Right lobe of liver (tissue), 6 donors: ENCODE data around the gene NCR3LG1. TPM values are rescaled to one million over a fixed set of nuclear protein-coding genes. Genes with fewer than 3 reads are reported as not detected.

ENCODE experiments used
- ATAC-seq, 4 donors: fragments of 200-7000 bp; cut with Tn5 transposase; one replicate each; pipeline ENCODE4 v1.9.1; 2020; ENCODE audit warnings: mild to moderate bottlenecking in 4 of 4, moderate library complexity in 4 of 4
- DNase-seq, 3 donors: peaks; one replicate each; pipeline ENCODE4 v3.0.0-alpha.2; 2020
- H3K27ac ChIP-seq, 3 donors: fragments of 200-600 bp; one replicate each; pipeline ENCODE4 v1.8.0; 2022
- H3K27me3 ChIP-seq, 2 donors: fragments of 200-600 bp; one replicate each; pipeline ENCODE4 v1.8.0; 2022
- H3K36me3 ChIP-seq, 4 donors: fragments of 200-600 bp; sonication (generic) in 1 of 4; one replicate each; pipeline versions ENCODE4 v1.5.1 to v1.8.0; 2017 to 2022; ENCODE audit warnings: control low read depth in 1 of 4
- H3K4me1 ChIP-seq, 4 donors: fragments of 200-600 bp; sonication (generic) in 1 of 4; one replicate each; pipeline versions ENCODE4 v1.5.1 to v1.8.0; 2017 to 2022; ENCODE audit warnings: control low read depth in 1 of 4
- H3K4me3 ChIP-seq, 3 donors: fragments of 200-600 bp; one replicate each; pipeline ENCODE4 v1.8.0; 2022
- H3K9me3 ChIP-seq, 4 donors: fragments of 200-600 bp; sonication (generic) in 1 of 4; one replicate each; pipeline versions ENCODE4 v1.5.1 to v1.8.0; 2017 to 2022; ENCODE audit warnings: control low read depth in 1 of 4
- POLR2A ChIP-seq: fragments of 450-650 bp; IDR thresholded peaks from one replicate; pipeline ENCODE4 v1.6.1; 2017; ENCODE audit warnings: antibody characterized with exemption, mild to moderate bottlenecking
- WGBS: methylation state at CpG from one replicate; pipeline ENCODE4 v1.1.6; 2018; ENCODE audit warnings: low coverage, low lambda C conversion rate; ENCODE audit not compliant: insufficient coverage; ENCODE audit errors: missing lambda C conversion rate; 5-methylcytosine and 5-hydroxymethylcytosine counted together
- intact Hi-C, 2 donors: fragments of 100-400 bp; cut with DNase I; formaldehyde crosslinking; loops; one replicate each; pipeline versions ENCODE4 v1.11.2 to v1.14.1; 2022
- total RNA-seq, 6 experiments: library from RNA; depleted of rRNA in 2 of 6; stranded (reverse); fragments of >200 nt in 2 of 6; fragmentation: NEBNext Ultra II Directional in 3 of 6; extraction: Animal tissue kit (Norgen Biotek cat#: 25700) in 3 of 6; gene quantifications; one replicate each; pipeline versions ENCODE4 v1.1.0 to v1.2.4, GENCODE V29; 2016 to 2023
- TF ChIP-seq, protein P1 (sequence below), 4 donors: fragments of 200-600 bp in 3 of 4; fragments of 450-650 bp in 1 of 4; IDR thresholded peaks; one replicate each; pipeline versions ENCODE4 v1.5.1 to v1.8.0; 2016 to 2022; ENCODE audit warnings: antibody characterized with exemption in 4 of 4, mild to moderate bottlenecking in 2 of 4
- donor health status: DM: no; HTN: yes; CAD: no.
- donor health status: DM: no; HTN: no; CAD: no.
- donor health status: DM: no; HTN: no; CAD: no.
- donor health status: DM: no; HTN: yes; CAD: no.
- donor health status: DM: no; HTN: yes; CAD: no.

The NCR3LG1 gene
- total RNA-seq, 6 experiments from 2014 or later, result 0.15 to 3.2 (median 1.0) TPM

DNA sequence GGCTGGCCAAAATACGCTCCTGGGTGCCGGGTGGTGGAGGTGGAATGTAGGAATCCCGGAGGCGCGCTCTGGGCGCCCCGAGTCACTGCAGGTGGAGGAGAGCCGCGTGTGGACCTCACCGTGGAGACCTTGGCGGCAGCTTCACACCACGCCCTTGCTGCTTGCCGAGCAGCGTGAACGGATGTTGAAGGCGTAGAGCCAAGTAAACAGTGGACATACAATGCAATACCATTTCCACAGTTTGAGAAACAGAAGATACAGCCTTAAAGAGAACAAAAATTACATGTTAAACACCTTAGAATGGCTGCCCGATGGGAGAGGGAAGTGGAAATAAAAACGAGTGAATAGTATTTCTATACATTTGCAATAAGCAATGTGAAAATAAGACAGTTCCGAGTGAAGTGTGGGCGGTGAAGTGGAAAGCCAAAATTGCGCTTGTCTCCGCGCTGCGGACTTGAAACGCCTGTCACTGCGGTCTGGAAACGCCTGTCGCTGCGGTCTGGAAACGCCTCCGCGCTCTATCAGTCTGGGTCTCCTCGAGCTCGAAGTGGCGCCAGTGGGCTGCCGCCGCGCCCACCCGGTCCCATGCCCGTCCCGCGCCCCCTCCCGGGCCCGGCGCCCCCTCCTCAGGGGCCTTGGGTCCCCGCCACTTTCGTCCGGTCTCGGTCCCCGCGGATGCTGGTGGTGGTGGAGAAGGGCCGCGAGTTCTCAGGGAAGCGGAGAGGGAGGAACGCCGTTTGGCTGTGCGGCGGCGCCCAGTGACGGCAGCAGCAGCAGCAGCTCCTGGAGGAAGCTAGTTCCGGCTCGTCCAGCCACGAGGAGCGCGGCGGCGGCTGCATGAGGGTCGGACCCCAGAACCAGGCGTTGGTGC, 1.6 kb downstream of the NCR3LG1 start:
- no peaks in the 10 kb centered on the region for H3K9me3 ChIP-seq
- ATAC-seq (peak; percentile 69 to 80 (median 76)), DNase-seq (peak; percentile 69 to 81 (median 76))
- H3K4me3 ChIP-seq, result peak overlapping the region; percentile 43 to 65 (median 53)
- no peaks in the 10 kb centered on the region for H3K27me3 ChIP-seq
- WGBS, result under 1% methylated on average over 39 of the region's 69 CpGs
- intact Hi-C loops, result no loop called here
- no peaks in the 10 kb centered on the region for H3K36me3 ChIP-seq
- TF ChIP-seq, protein P1, sequence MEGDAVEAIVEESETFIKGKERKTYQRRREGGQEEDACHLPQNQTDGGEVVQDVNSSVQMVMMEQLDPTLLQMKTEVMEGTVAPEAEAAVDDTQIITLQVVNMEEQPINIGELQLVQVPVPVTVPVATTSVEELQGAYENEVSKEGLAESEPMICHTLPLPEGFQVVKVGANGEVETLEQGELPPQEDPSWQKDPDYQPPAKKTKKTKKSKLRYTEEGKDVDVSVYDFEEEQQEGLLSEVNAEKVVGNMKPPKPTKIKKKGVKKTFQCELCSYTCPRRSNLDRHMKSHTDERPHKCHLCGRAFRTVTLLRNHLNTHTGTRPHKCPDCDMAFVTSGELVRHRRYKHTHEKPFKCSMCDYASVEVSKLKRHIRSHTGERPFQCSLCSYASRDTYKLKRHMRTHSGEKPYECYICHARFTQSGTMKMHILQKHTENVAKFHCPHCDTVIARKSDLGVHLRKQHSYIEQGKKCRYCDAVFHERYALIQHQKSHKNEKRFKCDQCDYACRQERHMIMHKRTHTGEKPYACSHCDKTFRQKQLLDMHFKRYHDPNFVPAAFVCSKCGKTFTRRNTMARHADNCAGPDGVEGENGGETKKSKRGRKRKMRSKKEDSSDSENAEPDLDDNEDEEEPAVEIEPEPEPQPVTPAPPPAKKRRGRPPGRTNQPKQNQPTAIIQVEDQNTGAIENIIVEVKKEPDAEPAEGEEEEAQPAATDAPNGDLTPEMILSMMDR (IDR thresholded peaks at IDR 0.05), result peak in 1 of 4 donors; percentile 6
- TF ChIP-seq POLR2A, result peak; percentile 34
- H3K27ac ChIP-seq, result peak overlapping the region; percentile 41 to 69 (median 46)
- H3K4me1 ChIP-seq, result peaks cover 0 to 31% (median 3%) of the 10 kb centered on the region in 4 donors

DNA sequence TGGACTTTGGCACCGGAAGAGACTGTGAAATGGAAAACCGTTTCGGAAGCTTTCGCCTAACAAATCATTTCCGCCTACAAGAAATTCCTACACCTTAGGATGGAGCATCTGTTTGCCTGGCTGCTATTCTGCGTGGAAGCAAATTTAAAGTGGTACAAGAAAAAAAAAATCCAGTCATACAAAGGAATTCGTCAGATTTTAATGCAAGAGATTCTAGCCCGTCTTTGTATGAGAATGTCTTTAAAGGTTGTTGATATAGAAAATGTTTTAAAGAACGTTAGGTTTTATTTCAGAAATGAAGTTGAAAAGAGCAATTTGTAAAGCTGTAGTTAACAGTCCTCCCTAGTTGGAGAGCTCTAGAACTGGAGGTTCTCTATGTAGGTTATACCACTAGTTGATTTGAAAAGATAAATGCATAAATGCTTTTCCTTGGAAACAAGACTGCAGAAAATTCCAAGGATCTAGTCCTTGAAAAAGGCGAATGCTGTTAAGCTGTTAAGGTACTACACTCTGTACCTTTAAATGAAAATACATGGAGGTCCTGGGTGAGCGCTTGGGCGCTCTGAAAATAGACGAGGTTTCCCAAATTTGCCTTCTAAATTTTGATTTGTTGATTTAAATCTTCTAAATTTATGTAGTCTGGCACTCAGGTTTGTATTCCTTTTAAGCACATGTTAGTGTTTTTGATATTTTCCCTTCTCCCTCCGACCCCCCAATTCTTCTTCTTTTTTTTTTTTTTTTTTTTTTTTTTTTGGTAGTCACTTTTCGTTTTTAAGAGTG, 2.4 kb downstream of the NCR3LG1 start:
- 18% methylated on average over 10 of the region's 15 CpGs for WGBS
- peaks cover 0 to 31% (median 3%) of the 10 kb centered on the region in 4 donors for H3K4me1 ChIP-seq
- H3K27me3 ChIP-seq, result no peaks in the 10 kb centered on the region
- intact Hi-C loops, result no loop called here
- H3K9me3 ChIP-seq, result no peaks in the 10 kb centered on the region
- no peaks in the 10 kb centered on the region for H3K36me3 ChIP-seq
- ATAC-seq (no peak), DNase-seq (no peak)
- peak overlapping the region; percentile 43 to 65 (median 53) for H3K4me3 ChIP-seq
- peak overlapping the region in 2 of 3 donors; percentile 41 to 69 for H3K27ac ChIP-seq
- TF ChIP-seq, protein P1 (IDR thresholded peaks at IDR 0.05), result no peak
- TF ChIP-seq POLR2A, result peak; percentile 2

DNA sequence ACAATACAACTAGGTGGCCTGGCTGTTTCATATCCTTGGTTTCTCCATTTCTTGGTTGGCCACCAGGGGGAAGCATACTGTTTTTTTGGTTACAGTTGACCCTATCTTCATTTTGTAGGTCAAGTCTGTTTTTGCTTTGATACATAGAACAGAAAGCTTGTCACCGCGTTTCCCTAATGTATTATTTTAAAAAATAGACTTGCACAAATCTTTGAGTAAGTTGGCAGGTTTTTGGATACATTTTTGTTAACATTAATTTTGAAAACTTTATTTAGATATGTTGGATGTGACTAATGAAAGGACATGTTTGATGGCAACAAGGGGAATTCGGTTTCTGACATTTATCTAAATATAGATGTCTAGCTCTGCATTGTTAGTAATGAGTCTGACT, 3.0 kb downstream of the NCR3LG1 start:
- intact Hi-C loops, result no loop called here
- peaks cover 0 to 31% (median 3%) of the 10 kb centered on the region in 4 donors for H3K4me1 ChIP-seq
- no peaks in the 10 kb centered on the region for H3K27me3 ChIP-seq
- ATAC-seq (peak; percentile 60 to 61 (median 61)), DNase-seq (peak in 1 of 3 donors; percentile 61)
- peak overlapping the region in 1 of 3 donors; percentile 65 for H3K4me3 ChIP-seq
- TF ChIP-seq, protein P1 (IDR thresholded peaks at IDR 0.05), result peak; percentile 50 to 69 (median 68)
- TF ChIP-seq POLR2A, result no peak
- WGBS, result 36% methylated on average over 3 of the region's 3 CpGs
- H3K36me3 ChIP-seq, result no peaks in the 10 kb centered on the region
- no peak overlapping the region for H3K27ac ChIP-seq
- H3K9me3 ChIP-seq, result no peaks in the 10 kb centered on the region

DNA sequence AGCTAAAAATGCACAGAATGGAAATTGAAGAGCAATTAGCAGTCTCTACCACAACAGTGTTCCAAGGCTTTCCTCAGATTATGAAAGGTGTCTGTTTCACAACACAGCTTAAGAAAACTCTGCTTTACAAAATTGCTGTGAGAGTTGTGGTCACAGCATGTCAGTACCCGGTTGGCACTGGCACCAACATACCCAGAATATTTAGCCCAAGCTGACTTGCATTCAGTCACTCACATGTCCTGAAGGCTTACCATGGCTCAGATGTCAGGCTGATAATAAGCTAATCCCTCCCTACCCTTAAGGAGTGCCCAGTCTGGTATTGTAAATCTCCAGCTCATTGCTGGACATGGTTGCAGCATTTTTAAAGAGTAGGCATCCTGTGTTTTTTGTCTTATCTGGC, 14.9 kb downstream of the NCR3LG1 start:
- Histone ChIP-seq H3K36me3 (no peaks in the 10 kb centered on the region), H3K27me3 (no peaks in the 10 kb centered on the region), H3K4me3 (no peak overlapping the region), H3K4me1 (no peaks in the 10 kb centered on the region), H3K27ac (no peak overlapping the region), H3K9me3 (peaks cover 0 to 23% (median 2%) of the 10 kb centered on the region in 4 donors)
- ATAC-seq (no peak), DNase-seq (no peak)
- WGBS, result 64% methylated on average over 1 of the region's 1 CpG
- intact Hi-C loops, result no loop called here
- TF ChIP-seq POLR2A, result no peak
- TF ChIP-seq, protein P1 (IDR thresholded peaks at IDR 0.05), result no peak
